GM23338 (cell line): Measurements from ENCODE around the gene MOB3B. TPM values are rescaled to one million over a fixed set of nuclear protein-coding genes. Genes with fewer than 3 reads are reported as not detected.

Source experiments
- ATAC-seq: fragments of 200-7000 bp; cut with Tn5 transposase; 3 replicates; pipeline ENCODE4 v1.9.1; 2020
- DNase-seq: peaks from one replicate; pipeline ENCODE4 v3.0.0-alpha.2; 2015; ENCODE audit warnings: low spot score
- H2AFZ ChIP-seq: fragments of 200-600 bp; sonication (generic); 2 replicates; pipeline ENCODE4 v1.8.0; 2016; ENCODE audit warnings: antibody characterized with exemption, mild to moderate bottlenecking, moderate library complexity
- H3F3A ChIP-seq: fragments of 200-600 bp; sonication (generic); replicated peaks from 2 replicates; pipeline ENCODE4 v1.8.0; 2017; ENCODE audit warnings: antibody characterized with exemption, mixed run types, low read depth
- H3K27ac ChIP-seq: fragments of 200-600 bp; sonication (generic); 2 replicates; pipeline ENCODE4 v1.6.1; 2016; ENCODE audit warnings: low read depth
- H3K27me3 ChIP-seq: fragments of 200-600 bp; sonication (generic); 2 replicates; pipeline ENCODE4 v1.8.0; 2016; ENCODE audit warnings: mild to moderate bottlenecking, mixed run types, moderate library complexity; ENCODE audit not compliant: insufficient read depth
- H3K36me3 ChIP-seq: fragments of 200-600 bp; sonication (generic); 2 replicates; pipeline ENCODE4 v1.8.0; 2016; ENCODE audit warnings: mild to moderate bottlenecking; ENCODE audit not compliant: insufficient read depth
- H3K4me1 ChIP-seq: fragments of 200-600 bp; sonication (generic); 2 replicates; pipeline ENCODE4 v1.8.0; 2016; ENCODE audit warnings: mild to moderate bottlenecking, moderate library complexity; ENCODE audit not compliant: insufficient read depth
- H3K4me2 ChIP-seq: fragments of 200-600 bp; sonication (generic); 2 replicates; pipeline ENCODE4 v1.7.1; 2017; ENCODE audit warnings: mixed run types
- H3K4me3 ChIP-seq: fragments of 200-600 bp; sonication (generic); 2 replicates; pipeline ENCODE4 v1.6.1; 2016; ENCODE audit warnings: mixed run types
- H3K79me2 ChIP-seq: fragments of 200-600 bp; sonication (generic); replicated peaks from 2 replicates; pipeline ENCODE4 v1.8.0; 2017; ENCODE audit warnings: mild to moderate bottlenecking; ENCODE audit not compliant: insufficient read depth
- H3K9me2 ChIP-seq: fragments of 200-600 bp; sonication (generic); 2 replicates; pipeline ENCODE4 v1.8.0; 2017; ENCODE audit not compliant: insufficient read depth
- H4K20me1 ChIP-seq: fragments of 200-600 bp; sonication (generic); replicated peaks from 2 replicates; pipeline ENCODE4 v1.8.0; 2017; ENCODE audit warnings: mild to moderate bottlenecking; ENCODE audit not compliant: insufficient read depth
- H3K27ac Mint-ChIP-seq: 2 replicates; pipeline ENCODE4 v1.8.0; 2020; ENCODE audit warnings: inconsistent platforms, mild to moderate bottlenecking, moderate library complexity, mixed read lengths
- H3K27me3 Mint-ChIP-seq: 3 replicates; pipeline ENCODE4 v1.8.0; 2022; ENCODE audit warnings: low read depth, mild to moderate bottlenecking, moderate library complexity, mixed read lengths, inconsistent platforms; ENCODE audit not compliant: insufficient read depth, poor library complexity
- H3K36me3 Mint-ChIP-seq: 3 replicates; pipeline ENCODE4 v1.8.0; 2021; ENCODE audit warnings: low read depth, mild to moderate bottlenecking, inconsistent platforms, moderate library complexity, mixed read lengths
- H3K4me1 Mint-ChIP-seq: 3 replicates; pipeline ENCODE4 v1.8.0; 2020; ENCODE audit warnings: mild to moderate bottlenecking, inconsistent platforms, mixed read lengths
- H3K4me3 Mint-ChIP-seq: 3 replicates; pipeline ENCODE4 v1.8.0; 2021; ENCODE audit warnings: moderate library complexity, mild to moderate bottlenecking, inconsistent platforms, mixed read lengths
- H3K9me3 Mint-ChIP-seq: 3 replicates; pipeline ENCODE4 v1.8.0; 2020; ENCODE audit warnings: moderate library complexity, mild to moderate bottlenecking, inconsistent platforms, mixed read lengths
- CREB1 ChIP-seq: fragments of 250-450 bp; sonication (Bioruptor Pico); IDR thresholded peaks from 2 replicates; pipeline ENCODE4 v1.5.0; 2020; ENCODE audit warnings: low read depth, mild to moderate bottlenecking, moderate library complexity
- CTCF ChIP-seq, 2 experiments: fragments of 200-600 bp in 1 of 2; sonication (generic) in 1 of 2; conservative IDR thresholded peaks; 2 replicates each; pipeline versions ENCODE4 v1.5.1 to v1.6.1; 2016 to 2017; ENCODE audit warnings: antibody characterized with exemption in 2 of 2, low read depth in 2 of 2, mild to moderate bottlenecking in 2 of 2, moderate library complexity in 1 of 2
- ETS1 ChIP-seq: IDR thresholded peaks from 2 replicates; pipeline ENCODE4 v1.6.1; 2016; ENCODE audit warnings: antibody characterized with exemption
- EZH2 ChIP-seq: fragments of 200-600 bp; sonication (generic); IDR thresholded peaks from one replicate; pipeline ENCODE4 v1.8.0; 2017; ENCODE audit warnings: antibody characterized with exemption, mild to moderate bottlenecking, low read depth; ENCODE audit not compliant: unreplicated experiment
- EZH2phosphoT487 ChIP-seq: fragments of 200-600 bp; sonication (generic); IDR thresholded peaks from one replicate; pipeline ENCODE4 v1.8.1; 2018; ENCODE audit warnings: antibody characterized with exemption; ENCODE audit not compliant: unreplicated experiment
- JUNB ChIP-seq: IDR thresholded peaks from one replicate; pipeline ENCODE4 v1.6.1; 2016; ENCODE audit warnings: antibody characterized with exemption; ENCODE audit not compliant: unreplicated experiment
- NANOG ChIP-seq: IDR thresholded peaks from 2 replicates; pipeline ENCODE4 v1.6.1; 2016; ENCODE audit warnings: antibody characterized with exemption, borderline replicate concordance
- POLR2AphosphoS5 ChIP-seq: IDR thresholded peaks from 2 replicates; pipeline ENCODE4 v1.6.1; 2016; ENCODE audit warnings: antibody characterized with exemption, low read depth
- REST ChIP-seq: IDR thresholded peaks from one replicate; pipeline ENCODE4 v1.6.1; 2018; ENCODE audit warnings: antibody characterized with exemption; ENCODE audit not compliant: unreplicated experiment
- STAT1 ChIP-seq: IDR thresholded peaks from one replicate; pipeline ENCODE4 v1.6.1; 2016; ENCODE audit warnings: antibody characterized with exemption; ENCODE audit not compliant: unreplicated experiment
- ZNF114 ChIP-seq: fragments of 250-450 bp; sonication (Bioruptor Pico); IDR thresholded peaks from 2 replicates; pipeline ENCODE4 v1.5.0; 2020; ENCODE audit warnings: mild to moderate bottlenecking, moderate library complexity
- ZNF331 ChIP-seq: fragments of 250-450 bp; sonication (Bioruptor Pico); IDR thresholded peaks from 2 replicates; pipeline ENCODE4 v1.5.0; 2020; ENCODE audit warnings: low read depth, mild to moderate bottlenecking, moderate library complexity
- ZNF462 ChIP-seq: fragments of 250-450 bp; sonication (Bioruptor Pico); IDR thresholded peaks from 2 replicates; pipeline ENCODE4 v1.5.0; 2020; ENCODE audit warnings: mild to moderate bottlenecking, moderate library complexity
- polyA plus RNA-seq: library from polyadenylated mRNA; unstranded; fragments of >200 nt; fragmentation: Nextera tagmentation; extraction: Ambion mirVana; gene quantifications from 2 replicates; pipeline ENCODE4 v1.2.1, GENCODE V29; 2016
- total RNA-seq: library from RNA; depleted of rRNA; stranded (reverse); fragments of >200 nt; shearing (Covaris generic); gene quantifications from 2 replicates; pipeline ENCODE4 v1.2.3, GENCODE V29; 2014

The MOB3B gene
- total and polyA plus RNA-seq, 2 experiments from 2014 or later, result 7.6 to 12.1 TPM

- H3K4me2 ChIP-seq, result no peak overlapping the region
- H3K79me2 ChIP-seq, result no peaks in the 10 kb centered on the region
- H4K20me1 ChIP-seq, result no peaks in the 10 kb centered on the region
- no peaks in the 10 kb centered on the region for H3K9me2 ChIP-seq
- Mint-ChIP-seq H3K4me1 (peaks cover 50% of the 10 kb centered on the region), H3K27me3 (peaks cover 4% of the 10 kb centered on the region), H3K9me3 (no peaks in the 10 kb centered on the region), H3K36me3 (no peaks in the 10 kb centered on the region), H3K27ac (no peak overlapping the region), H3K4me3 (no peak overlapping the region)
- H3K27ac ChIP-seq, result no peak overlapping the region
- H3K4me3 ChIP-seq, result no peak overlapping the region
- TF ChIP-seq ETS1, result no peak
- no peak for TF ChIP-seq ZNF331 (CRISPR knock-in tag)
- no peak for TF ChIP-seq EZH2phosphoT487
- no peak for TF ChIP-seq STAT1
- TF ChIP-seq POLR2AphosphoS5, result no peak
- no peak for TF ChIP-seq CREB1 (CRISPR knock-in tag)
- no peak for TF ChIP-seq NANOG
- no peak for TF ChIP-seq ZNF114 (CRISPR knock-in tag)
- TF ChIP-seq ZNF462, result no peak
- TF ChIP-seq REST, result no peak
- no peak for TF ChIP-seq EZH2
- TF ChIP-seq CTCF (conservative IDR thresholded peaks at IDR 0.05; ENCODE audit: low read depth in 2 of 2), result no peak
- no peak for TF ChIP-seq JUNB
- peaks cover 46% of the 10 kb centered on the region for H3K4me1 ChIP-seq
- no peaks in the 10 kb centered on the region for H3K36me3 ChIP-seq
- H2AFZ ChIP-seq, result no peak overlapping the region
- no peaks in the 10 kb centered on the region for H3F3A ChIP-seq
- ATAC-seq (no peak), DNase-seq (no peak)
- no peaks in the 10 kb centered on the region for H3K27me3 ChIP-seq
Observed at GRCh38 chr9:27394826-27395201, 134.8 kb downstream of the MOB3B start.
